ENCODE results near the gene ZMYM2.

The ZMYM2 gene

DNA sequence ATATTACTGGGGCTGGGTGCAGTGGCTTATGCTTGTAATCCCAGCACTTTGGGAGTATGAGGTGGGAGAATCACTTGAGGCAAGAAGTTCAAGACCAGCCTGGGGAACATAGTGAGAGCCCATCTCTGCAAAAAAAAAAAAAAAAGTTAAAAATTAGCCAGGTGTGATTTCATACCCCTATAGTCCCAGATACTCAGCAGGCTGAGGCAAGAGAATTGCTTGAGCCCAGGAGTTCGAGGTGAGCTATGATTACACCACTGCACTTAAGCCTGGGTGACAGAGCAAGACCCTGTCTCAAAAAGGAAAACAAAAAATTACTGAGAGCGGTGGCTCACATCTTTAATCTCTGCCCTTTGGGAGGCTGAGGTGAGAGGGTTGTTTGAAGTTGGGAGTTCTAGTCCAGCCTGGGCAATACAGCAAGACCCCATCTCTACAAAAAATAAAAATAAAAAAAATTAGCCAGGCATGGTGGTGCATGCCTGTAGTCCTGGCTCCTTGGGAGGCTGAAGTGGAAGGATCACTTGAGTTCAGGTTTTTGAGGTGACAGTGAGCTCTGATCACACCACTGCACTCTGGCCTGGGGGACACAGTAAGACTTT, 87.5 kb downstream of the ZMYM2 start:
- Histone ChIP-seq H3K9me3 (ENCODE audit: insufficient read depth, low read length) (no peaks in the 10 kb centered on the region), H3K4me1 (ENCODE audit: insufficient read depth, insufficient read length) (peaks cover 2% of the 10 kb centered on the region), H3K27me3 (ENCODE audit: insufficient read depth, insufficient read length) (no peaks in the 10 kb centered on the region), H3K4me3 (ENCODE audit: insufficient read length, low read depth) (no peak overlapping the region), H3K9ac (ENCODE audit: insufficient read length, low read depth) (no peak overlapping the region), H3K36me3 (ENCODE audit: insufficient read depth, insufficient read length, low read length) (peaks cover 11% of the 10 kb centered on the region)
- TF ChIP-seq ZNF274 (IDR thresholded peaks at IDR 0.05; ENCODE audit: low read depth, low read length): no peak
- no peak for DNase-seq (ENCODE audit: low read depth, low spot score)

DNA sequence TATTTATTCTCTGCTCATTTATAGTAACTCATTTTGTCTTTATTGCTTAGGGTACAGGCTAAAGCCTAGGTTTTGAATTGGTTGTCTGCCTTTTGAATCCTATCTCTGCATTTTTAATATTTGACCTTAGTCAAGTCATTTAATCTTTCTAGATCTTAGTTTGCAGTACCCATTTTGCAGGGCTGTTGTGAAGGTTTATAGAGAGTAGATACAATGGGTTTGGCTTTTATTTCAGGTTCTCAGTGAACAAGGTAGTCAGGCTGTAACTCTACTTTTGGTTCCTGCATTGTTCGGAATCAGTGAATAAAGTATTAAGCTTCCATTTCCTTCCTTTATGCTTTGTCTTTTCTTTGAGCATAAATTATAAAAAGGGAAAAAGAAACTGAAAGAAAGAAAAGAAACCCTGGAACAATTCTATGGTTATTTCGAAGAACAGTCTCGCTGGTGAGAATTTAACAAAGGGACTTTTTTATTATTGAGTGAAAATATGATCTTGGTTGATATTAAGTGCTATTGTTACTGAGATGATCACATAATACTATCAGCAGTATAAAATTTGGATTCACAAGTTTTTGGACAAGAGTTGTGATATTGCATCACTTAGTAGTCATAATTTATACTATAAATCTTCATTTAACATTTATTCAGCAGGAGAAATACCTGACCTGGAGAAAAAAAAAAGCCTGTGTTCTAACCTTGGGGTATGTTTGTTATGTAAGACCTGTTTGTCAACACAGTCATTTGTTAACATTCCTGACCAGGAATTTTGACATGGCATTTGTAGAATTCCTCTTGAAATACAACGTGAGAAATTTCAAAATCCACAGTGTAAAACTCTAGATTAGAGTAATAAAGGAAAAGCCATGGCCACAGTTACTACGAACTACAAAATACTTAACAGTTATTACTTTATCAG, 91.3 kb downstream of the ZMYM2 start:
- Histone ChIP-seq H3K9me3 (ENCODE audit: insufficient read depth, low read length) (no peaks in the 10 kb centered on the region), H3K27me3 (ENCODE audit: insufficient read depth, insufficient read length) (no peaks in the 10 kb centered on the region), H3K9ac (ENCODE audit: insufficient read length, low read depth) (no peak overlapping the region), H3K36me3 (ENCODE audit: insufficient read depth, insufficient read length, low read length) (no peaks in the 10 kb centered on the region), H3K4me3 (ENCODE audit: insufficient read length, low read depth) (no peak overlapping the region), H3K4me1 (ENCODE audit: insufficient read depth, insufficient read length) (no peaks in the 10 kb centered on the region)
- TF ChIP-seq YY1 (IDR thresholded peaks at IDR 0.05; ENCODE audit: insufficient read depth, insufficient read length) (no peak), ZNF274 (IDR thresholded peaks at IDR 0.05; ENCODE audit: low read depth, low read length) (no peak), SUZ12 (IDR thresholded peaks at IDR 0.05; ENCODE audit: extremely low read depth, insufficient read depth, insufficient read length) (no peak)
- DNase-seq (ENCODE audit: low read depth, low spot score): no peak

DNA sequence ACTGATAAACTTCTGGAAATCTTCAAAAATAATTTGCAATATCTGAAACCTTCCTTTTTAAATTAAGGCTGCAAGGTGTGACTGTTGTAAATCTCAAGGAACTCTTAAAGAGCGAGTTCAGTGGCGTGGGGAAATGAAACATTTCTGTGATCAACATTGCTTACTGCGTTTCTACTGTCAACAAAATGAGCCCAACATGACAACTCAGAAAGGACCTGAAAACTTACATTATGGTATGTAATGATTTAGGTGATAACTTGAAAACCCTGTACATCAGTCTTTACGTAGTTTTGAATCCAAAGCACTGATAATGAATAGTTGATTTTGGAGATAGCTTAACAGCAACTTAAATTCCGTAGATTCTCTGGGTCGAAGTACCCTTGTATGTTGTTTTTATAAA, 92.8 kb downstream of the ZMYM2 start:
- no peak for DNase-seq (ENCODE audit: low read depth, low spot score)
- no peak for TF ChIP-seq ZNF274 (IDR thresholded peaks at IDR 0.05; ENCODE audit: low read depth, low read length)
- no peak for TF ChIP-seq SUZ12 (IDR thresholded peaks at IDR 0.05; ENCODE audit: extremely low read depth, insufficient read depth, insufficient read length)
- TF ChIP-seq YY1 (IDR thresholded peaks at IDR 0.05; ENCODE audit: insufficient read depth, insufficient read length): no peak
- H3K27me3 ChIP-seq (ENCODE audit: insufficient read depth, insufficient read length): no peaks in the 10 kb centered on the region
- H3K36me3 ChIP-seq (ENCODE audit: insufficient read depth, insufficient read length, low read length): no peaks in the 10 kb centered on the region
- no peaks in the 10 kb centered on the region for H3K4me1 ChIP-seq (ENCODE audit: insufficient read depth, insufficient read length)
- H3K4me3 ChIP-seq (ENCODE audit: insufficient read length, low read depth): no peak overlapping the region
- no peak overlapping the region for H3K9ac ChIP-seq (ENCODE audit: insufficient read length, low read depth)
- no peaks in the 10 kb centered on the region for H3K9me3 ChIP-seq (ENCODE audit: insufficient read depth, low read length)

DNA sequence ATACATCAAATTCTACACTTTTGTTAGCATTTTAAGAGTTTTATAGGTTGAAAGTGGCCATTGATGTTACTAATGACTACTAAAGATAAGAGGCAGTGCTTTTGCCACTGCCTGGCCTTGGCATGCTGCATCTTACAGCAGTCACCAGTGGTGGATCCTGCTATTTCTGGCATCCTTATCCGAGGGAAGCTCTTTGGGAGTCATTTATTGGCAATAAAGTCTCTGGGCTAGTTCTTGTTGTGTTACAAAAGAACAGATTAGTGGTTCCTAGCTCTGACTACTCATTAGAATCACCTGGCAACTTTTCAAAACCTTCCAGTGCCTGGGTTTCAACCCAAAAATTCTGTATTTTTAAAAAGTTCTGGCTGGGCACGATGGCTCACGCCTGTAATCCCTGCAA, 94.5 kb downstream of the ZMYM2 start:
- no peak for DNase-seq (ENCODE audit: low read depth, low spot score)
- Histone ChIP-seq H3K36me3 (ENCODE audit: insufficient read depth, insufficient read length, low read length) (no peaks in the 10 kb centered on the region), H3K9me3 (ENCODE audit: insufficient read depth, low read length) (no peaks in the 10 kb centered on the region), H3K4me3 (ENCODE audit: insufficient read length, low read depth) (no peak overlapping the region), H3K27me3 (ENCODE audit: insufficient read depth, insufficient read length) (no peaks in the 10 kb centered on the region), H3K9ac (ENCODE audit: insufficient read length, low read depth) (no peak overlapping the region), H3K4me1 (ENCODE audit: insufficient read depth, insufficient read length) (no peaks in the 10 kb centered on the region)
- no peak for TF ChIP-seq SUZ12 (IDR thresholded peaks at IDR 0.05; ENCODE audit: extremely low read depth, insufficient read depth, insufficient read length)
- no peak for TF ChIP-seq YY1 (IDR thresholded peaks at IDR 0.05; ENCODE audit: insufficient read depth, insufficient read length)
- no peak for TF ChIP-seq ZNF274 (IDR thresholded peaks at IDR 0.05; ENCODE audit: low read depth, low read length)

DNA sequence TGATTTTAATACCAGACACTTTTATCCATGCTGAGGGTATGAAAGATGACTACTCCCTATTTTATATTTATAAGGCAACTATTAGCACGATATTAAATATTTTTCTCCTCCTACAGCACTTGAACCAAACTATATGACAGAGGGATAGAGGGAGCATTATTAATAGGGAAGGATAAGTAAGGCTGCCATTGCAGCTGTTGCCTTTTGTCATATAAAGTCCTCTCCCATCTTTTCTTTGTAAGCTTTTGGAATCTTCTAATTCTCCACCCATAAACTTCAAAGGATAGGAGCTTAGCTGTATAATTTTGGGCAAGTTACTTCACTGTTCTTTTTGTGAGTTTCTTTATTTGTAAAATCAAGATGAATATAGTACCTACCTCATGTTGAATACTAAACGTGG, 95.4 kb downstream of the ZMYM2 start:
- DNase-seq (ENCODE audit: low read depth, low spot score): no peak
- Histone ChIP-seq H3K9ac (ENCODE audit: insufficient read length, low read depth) (no peak overlapping the region), H3K36me3 (ENCODE audit: insufficient read depth, insufficient read length, low read length) (no peaks in the 10 kb centered on the region), H3K27me3 (ENCODE audit: insufficient read depth, insufficient read length) (no peaks in the 10 kb centered on the region), H3K4me1 (ENCODE audit: insufficient read depth, insufficient read length) (no peaks in the 10 kb centered on the region), H3K9me3 (ENCODE audit: insufficient read depth, low read length) (no peaks in the 10 kb centered on the region), H3K4me3 (ENCODE audit: insufficient read length, low read depth) (no peak overlapping the region)
- TF ChIP-seq ZNF274 (IDR thresholded peaks at IDR 0.05; ENCODE audit: low read depth, low read length) (no peak), SUZ12 (IDR thresholded peaks at IDR 0.05; ENCODE audit: extremely low read depth, insufficient read depth, insufficient read length) (no peak), YY1 (IDR thresholded peaks at IDR 0.05; ENCODE audit: insufficient read depth, insufficient read length) (no peak)

DNA sequence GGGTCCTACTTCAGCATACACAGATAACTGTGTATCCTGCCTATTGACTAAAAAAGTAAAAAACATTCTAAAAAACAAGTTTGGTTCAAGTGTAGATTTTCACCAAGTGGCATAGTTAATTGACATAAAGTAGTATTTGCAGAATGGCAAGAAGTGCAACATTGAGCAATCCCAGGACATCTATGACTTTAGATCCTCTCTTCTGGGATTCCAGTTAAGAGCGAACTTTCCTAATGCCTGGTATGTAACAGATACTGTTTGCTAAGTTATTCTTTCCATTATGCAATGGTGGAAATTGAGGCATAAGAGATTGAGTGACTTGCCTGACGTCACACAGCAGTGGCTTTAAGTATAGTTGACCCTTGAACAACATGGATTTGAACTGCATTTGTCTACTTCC, 96.1 kb downstream of the ZMYM2 start:
- Histone ChIP-seq H3K4me3 (ENCODE audit: insufficient read length, low read depth) (no peak overlapping the region), H3K9ac (ENCODE audit: insufficient read length, low read depth) (no peak overlapping the region), H3K27me3 (ENCODE audit: insufficient read depth, insufficient read length) (no peaks in the 10 kb centered on the region), H3K9me3 (ENCODE audit: insufficient read depth, low read length) (no peaks in the 10 kb centered on the region), H3K4me1 (ENCODE audit: insufficient read depth, insufficient read length) (no peaks in the 10 kb centered on the region), H3K36me3 (ENCODE audit: insufficient read depth, insufficient read length, low read length) (no peaks in the 10 kb centered on the region)
- no peak for DNase-seq (ENCODE audit: low read depth, low spot score)
- TF ChIP-seq ZNF274 (IDR thresholded peaks at IDR 0.05; ENCODE audit: low read depth, low read length) (no peak), SUZ12 (IDR thresholded peaks at IDR 0.05; ENCODE audit: extremely low read depth, insufficient read depth, insufficient read length) (no peak), YY1 (IDR thresholded peaks at IDR 0.05; ENCODE audit: insufficient read depth, insufficient read length) (no peak)

DNA sequence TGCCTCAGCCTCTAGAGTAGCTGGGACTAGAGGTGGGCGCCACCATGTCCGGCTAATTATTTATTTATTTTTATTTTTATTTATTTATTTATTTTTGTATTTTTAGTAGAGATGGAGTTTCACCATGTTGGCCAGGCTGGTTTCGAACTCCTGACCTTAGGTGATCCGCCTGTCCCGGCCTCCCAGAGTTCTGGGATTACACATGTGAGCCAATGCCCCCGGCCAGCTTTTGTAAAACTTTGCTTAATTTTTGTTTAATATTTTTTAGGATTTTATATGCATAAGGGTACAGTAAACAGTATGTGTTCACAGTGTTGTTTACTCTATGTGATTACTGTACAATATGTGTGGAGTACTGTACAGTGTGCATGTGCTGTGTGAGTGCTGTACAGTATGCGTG, 98.7 kb downstream of the ZMYM2 start:
- H3K9ac ChIP-seq (ENCODE audit: insufficient read length, low read depth): no peak overlapping the region
- no peaks in the 10 kb centered on the region for H3K9me3 ChIP-seq (ENCODE audit: insufficient read depth, low read length)
- no peak overlapping the region for H3K4me3 ChIP-seq (ENCODE audit: insufficient read length, low read depth)
- no peak for TF ChIP-seq ZNF274 (IDR thresholded peaks at IDR 0.05; ENCODE audit: low read depth, low read length)
- no peak for TF ChIP-seq SUZ12 (IDR thresholded peaks at IDR 0.05; ENCODE audit: extremely low read depth, insufficient read depth, insufficient read length)
- TF ChIP-seq YY1 (IDR thresholded peaks at IDR 0.05; ENCODE audit: insufficient read depth, insufficient read length): no peak
- no peaks in the 10 kb centered on the region for H3K27me3 ChIP-seq (ENCODE audit: insufficient read depth, insufficient read length)
- H3K4me1 ChIP-seq (ENCODE audit: insufficient read depth, insufficient read length): no peaks in the 10 kb centered on the region
- DNase-seq (ENCODE audit: low read depth, low spot score): no peak
- H3K36me3 ChIP-seq (ENCODE audit: insufficient read depth, insufficient read length, low read length): peaks cover 7% of the 10 kb centered on the region

Measured in NT2/D1 (cell line).